Ammon's horn (tissue), 1 donor: ENCODE results near the gene CAPRIN2.

Experiments
- DNase-seq: peaks from one replicate; pipeline ENCODE4 v3.0.0-alpha.2; 2016; ENCODE audit warnings: low spot score

The CAPRIN2 gene, protein sequence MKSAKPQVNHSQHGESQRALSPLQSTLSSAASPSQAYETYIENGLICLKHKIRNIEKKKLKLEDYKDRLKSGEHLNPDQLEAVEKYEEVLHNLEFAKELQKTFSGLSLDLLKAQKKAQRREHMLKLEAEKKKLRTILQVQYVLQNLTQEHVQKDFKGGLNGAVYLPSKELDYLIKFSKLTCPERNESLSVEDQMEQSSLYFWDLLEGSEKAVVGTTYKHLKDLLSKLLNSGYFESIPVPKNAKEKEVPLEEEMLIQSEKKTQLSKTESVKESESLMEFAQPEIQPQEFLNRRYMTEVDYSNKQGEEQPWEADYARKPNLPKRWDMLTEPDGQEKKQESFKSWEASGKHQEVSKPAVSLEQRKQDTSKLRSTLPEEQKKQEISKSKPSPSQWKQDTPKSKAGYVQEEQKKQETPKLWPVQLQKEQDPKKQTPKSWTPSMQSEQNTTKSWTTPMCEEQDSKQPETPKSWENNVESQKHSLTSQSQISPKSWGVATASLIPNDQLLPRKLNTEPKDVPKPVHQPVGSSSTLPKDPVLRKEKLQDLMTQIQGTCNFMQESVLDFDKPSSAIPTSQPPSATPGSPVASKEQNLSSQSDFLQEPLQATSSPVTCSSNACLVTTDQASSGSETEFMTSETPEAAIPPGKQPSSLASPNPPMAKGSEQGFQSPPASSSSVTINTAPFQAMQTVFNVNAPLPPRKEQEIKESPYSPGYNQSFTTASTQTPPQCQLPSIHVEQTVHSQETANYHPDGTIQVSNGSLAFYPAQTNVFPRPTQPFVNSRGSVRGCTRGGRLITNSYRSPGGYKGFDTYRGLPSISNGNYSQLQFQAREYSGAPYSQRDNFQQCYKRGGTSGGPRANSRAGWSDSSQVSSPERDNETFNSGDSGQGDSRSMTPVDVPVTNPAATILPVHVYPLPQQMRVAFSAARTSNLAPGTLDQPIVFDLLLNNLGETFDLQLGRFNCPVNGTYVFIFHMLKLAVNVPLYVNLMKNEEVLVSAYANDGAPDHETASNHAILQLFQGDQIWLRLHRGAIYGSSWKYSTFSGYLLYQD

DNA sequence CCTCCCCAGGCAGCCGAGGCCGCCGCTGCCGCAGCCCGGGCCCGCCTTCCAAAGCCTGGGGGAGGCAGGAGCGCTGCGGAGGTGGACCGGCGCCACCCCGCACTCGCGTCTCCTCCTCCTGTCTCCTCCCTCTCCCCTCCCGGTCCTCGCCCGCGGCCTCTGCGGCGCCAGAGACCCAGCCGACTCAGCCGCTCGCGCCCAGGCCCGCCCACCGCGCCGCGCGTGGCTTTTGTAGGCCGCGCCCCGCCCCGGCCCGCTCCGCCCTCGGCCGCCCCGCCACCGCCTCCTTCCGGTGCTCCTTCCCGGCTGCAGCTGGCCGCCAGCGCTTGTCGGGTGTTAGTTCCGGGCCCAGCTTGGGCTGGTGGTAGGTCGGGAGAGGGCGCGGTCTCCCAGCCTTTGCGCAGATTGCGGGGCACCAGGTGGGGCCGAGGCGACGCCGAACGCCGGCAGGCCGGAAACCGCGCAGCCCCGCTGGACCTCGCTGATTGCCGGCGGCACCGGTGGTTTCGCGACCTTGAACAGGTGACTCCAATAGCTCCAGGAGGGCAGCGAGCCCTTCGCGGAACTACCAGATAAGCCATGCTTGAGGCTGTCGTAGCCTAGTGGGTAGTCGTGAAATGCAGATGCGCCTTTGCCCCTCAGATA is at the start of gene CAPRIN2:
CAPRIN2 (minus strand) TSS at position 202 of the 645 bp plus-strand sequence. CDS start 1,431 bp downstream, outside the sequence.
- DNase-seq = peak; percentile 96

DNA sequence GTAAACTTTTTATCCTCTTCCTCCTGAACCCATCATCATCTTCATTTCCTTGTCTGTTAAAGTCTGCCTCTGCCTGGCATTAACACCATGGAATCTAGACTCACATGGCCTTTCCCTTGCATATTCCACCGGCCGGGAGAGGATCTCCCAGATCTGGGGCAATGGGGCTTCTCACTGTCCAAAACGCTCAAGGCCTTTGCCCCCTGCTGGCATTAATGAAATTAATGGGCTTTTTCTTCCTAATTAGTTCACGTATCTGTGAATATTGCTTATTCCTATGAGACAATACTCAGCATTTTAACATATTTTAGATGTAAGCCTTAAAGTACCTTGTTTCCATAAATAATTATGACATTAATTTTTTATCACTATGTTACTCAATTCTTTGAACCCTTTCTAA is 42.9 kb upstream of the CAPRIN2 start:
- no peak for DNase-seq

DNA sequence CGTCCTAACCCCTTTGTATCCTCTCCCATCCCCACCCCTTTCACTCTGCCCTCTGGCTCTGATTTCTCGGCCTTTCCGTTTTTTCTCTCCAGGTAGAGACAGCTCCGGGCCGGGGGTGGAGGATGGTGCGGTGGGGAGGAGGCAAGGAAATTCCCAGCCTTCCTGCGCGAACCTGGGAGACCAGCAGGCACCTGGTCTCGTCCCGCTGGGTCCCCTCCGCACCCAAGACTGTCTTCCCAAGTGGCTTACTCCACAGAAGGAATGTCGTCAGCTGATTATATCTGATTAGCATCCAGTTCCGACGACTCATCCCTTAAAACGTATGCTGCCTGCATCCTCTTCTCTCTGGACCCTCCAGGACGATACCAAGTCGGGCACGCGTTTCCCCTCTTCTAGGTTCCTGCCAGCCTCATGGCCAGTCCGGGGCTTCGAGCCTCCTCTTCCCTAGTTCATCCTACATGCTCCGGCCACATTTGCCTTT is 42.2 kb upstream of the CAPRIN2 start:
- DNase-seq = no peak

DNA sequence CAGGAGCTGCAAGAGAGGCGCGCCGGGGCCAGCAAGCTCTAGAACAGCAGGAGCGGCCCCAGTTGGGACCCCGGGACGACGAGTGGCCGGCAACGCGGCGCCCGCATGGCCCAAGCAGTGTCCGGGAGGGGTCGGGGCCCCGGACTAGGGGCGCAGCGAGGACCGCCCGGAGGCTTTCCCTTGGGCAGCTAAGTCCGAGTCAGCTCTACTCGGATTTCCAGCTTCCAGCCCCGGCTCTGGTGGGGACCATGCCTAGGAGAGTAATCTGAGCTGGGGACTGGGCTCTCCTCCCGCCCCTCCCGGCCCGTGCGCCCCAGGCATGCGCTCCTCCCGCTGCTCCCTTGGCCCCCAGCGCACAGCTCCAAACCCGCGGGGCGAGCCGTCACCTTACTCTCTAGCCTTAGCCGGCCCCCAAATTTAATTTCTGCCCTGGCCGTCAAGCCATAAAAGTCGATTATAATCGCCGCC is 41.6 kb upstream of the CAPRIN2 start:
- no peak for DNase-seq

DNA sequence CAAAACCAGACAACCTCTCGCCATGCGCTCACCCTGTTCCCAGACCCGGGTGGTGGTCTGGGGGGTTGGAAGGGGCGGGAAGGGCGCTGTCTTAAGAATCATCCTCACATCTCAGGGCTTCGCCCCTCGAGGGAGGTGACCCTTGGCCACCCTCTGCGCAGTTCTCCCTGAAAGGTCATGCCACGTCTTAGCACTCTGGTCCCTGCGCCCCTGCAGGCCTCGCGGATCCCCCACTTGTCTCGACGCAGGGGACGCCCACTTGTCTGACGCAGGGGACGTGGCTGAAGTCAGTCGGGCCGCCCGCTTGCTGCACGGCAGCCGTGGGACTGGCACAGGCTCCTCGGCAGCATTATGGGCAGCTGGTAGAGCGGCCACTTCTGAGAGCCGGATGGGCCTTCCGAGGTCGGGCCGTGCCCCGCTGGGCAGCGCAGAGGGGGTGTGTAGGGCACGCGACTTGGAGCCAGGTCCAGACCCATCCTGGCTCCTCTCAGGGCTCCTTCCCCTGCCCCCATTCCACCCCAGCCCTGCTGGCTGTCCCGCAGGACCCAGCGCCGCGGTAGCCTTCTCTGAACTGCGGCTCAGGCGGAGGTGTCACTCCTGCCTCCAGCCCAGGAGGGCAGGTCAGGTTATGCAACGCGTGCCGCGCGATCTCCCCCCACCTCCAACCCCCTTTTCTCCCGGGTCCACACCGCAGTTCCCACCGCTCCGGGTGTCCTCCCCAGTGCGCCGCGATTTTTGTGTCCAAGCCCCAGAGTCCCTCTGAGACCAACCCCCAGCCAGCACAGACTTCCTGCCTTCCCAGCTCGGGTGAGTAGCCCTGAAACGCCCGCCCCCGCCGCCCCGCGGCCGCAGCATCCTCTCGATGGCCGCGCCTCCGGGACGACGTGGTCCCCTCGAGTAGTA is 40.9 kb upstream of the CAPRIN2 start:
- DNase-seq = no peak

DNA sequence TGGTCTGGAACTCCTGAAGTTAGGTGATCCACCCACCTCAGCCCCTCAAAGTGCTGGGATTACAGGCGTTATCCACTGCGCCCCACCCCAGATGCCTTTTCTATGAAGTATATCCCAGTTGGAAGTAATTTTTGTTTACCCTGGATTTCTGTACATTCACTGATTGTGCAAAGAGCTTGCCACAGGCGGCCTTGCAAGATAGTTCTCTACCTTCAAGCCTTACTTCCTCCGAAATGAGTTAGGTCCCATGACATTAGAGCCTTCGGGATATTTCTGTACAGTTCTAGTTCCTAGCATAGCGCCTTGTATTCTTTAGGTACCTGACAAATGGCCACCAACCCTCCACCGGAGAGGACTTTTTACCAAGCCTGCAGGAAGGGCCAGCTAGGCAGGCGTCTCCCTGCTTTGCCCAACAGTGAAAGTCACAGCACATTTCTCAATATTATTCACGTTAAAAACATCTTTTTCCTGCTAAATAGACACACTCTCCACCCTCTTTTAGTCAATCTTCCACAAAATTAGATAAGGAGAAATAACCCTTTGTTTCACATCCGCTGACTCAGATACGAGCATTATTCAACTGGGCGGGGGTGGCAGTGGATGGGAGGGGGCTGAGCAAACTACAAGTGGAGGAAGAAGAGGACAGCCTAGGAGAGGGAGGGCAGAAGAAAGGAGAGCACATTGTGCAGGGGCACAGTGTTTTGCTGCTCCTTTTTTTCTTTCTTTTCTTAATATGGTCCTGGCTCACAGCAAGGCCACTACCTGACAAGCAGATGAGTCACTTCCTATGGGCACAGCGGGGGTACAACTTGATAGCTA is 40.0 kb upstream of the CAPRIN2 start:
- DNase-seq = no peak

DNA sequence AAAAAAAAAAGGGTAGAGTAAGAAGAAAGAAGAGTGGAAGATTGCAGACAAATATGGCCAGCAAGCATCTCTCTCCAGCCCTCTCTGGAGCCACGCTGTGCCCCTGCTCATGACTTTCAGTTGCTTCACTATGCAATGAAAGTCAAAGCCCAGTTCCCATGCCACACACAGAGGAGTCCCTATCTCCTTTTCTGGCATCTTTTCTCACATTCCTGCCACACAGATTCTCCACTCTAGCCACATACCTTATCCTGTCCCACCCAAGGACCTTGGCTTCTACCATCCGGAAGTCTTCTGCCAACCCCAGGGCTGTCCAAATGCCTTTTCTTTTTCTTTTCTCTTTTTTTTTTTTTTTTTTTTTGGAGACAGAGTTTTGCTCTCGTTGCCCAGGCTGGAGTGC is 39.3 kb upstream of the CAPRIN2 start:
- no peak for DNase-seq

DNA sequence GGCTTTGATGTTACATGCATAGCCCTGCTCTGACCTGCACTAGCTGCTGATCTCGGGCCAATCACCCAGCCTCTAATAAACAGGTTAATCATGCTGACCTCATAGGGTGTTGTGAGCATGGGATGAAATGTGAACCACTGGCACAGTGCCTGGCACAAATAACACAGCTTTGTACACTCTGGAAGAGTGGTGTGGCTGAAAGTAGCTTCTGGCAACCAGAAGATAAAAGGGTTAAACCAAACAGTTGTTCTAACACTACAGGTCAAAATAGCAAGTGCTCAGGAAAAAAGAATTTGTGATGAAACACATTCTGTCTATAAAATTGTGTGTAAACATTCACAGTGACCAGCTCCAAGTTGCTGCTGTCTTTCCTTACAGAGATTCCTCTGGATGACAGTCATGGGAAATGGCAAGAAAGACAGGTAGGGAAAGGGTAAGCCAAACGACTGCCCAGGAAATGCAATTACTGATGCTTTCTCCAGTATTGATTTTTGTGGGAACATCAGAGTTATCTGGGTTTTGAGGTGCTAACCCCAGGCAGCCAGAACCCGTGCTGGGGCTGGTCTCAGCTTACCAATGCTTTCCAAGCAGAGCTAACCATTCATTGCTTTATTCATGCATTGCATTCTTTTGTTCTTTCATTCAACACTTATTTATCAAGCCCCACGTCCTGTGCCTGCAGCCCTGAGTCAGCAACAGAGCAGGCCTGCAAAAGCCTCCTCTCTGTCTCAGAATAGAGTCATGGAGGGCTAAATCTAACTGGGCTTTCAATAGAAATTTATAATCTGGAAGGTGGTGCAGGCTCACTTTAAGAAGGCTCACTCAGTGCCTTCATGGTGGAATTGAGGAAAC is 38.1 kb upstream of the CAPRIN2 start:
- no peak for DNase-seq

DNA sequence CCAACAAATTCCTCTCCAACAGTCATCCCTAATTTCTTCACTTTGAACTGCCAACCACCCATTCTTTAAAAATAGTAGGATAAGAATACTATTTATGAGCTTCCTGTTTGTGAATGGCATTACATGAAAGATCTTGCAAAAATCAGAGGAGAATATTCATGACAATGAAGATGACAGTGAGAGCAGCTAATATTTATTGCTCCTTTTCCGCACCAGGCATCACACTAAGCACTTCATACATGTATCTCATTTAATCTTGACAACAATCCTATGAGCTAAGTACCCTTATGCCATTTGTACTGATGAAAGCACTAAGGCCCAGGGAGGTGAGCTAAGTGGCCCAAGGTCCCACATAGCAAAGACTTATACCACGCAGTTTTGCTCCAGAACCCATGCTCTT is 37.3 kb upstream of the CAPRIN2 start:
- no peak for DNase-seq

DNA sequence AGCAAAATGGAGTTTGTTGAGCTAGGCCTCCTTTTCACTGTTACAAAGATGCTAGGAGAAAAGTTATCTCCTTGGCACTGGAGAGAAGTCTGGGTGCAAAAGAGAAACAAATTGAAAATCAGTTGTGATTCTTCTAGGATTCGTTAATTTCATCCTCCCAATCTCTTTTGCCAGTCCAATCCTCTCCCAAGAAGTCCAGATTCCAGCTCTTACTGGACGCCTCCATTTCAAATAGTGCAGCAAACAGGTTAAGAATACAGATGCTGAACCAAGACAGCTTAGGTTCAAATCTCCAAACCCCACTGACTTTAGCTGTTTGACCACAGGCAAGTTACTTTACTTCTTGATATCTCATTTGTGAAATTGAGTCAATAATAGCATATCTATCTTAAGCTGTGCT is 34.0 kb upstream of the CAPRIN2 start:
- no peak for DNase-seq

DNA sequence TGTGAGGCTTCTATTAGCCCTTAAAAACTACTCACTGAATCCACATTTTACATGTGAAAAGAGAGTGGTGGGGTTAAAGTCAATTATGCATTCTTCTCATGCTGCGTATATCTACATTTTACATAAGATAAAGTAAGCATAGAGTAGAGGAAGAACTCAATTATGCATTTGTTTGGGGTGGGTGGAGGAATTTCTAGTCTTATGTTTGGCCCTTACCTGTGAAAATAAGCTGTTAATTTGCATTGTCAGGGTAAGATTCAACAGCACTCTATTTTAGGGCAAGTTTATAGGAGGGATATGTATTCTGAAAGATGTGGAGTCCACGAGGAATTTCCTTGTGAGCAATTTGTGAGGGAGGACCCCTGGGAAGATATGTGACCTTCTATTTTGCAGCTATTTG is 30.9 kb upstream of the CAPRIN2 start:
- DNase-seq = no peak

DNA sequence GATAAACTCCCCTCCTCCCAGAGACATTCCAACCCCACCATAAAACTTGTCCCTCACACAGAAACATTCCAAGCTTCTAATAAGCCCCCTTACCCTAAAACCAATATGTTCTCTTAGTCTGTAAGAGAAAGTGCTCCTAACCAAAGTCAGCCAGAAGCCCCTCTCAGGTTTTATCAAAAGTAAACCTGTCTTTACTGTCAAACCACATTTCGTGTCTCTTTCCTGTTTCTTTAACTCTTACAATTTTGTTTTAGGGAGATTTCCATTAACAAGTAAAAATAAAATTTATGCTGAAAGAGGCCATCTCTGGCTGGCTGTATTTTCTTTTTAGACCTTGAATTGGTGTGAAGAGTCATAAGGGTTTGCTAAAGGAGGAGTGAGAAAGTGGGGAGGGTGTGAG is 29.8 kb upstream of the CAPRIN2 start:
- no peak for DNase-seq

DNA sequence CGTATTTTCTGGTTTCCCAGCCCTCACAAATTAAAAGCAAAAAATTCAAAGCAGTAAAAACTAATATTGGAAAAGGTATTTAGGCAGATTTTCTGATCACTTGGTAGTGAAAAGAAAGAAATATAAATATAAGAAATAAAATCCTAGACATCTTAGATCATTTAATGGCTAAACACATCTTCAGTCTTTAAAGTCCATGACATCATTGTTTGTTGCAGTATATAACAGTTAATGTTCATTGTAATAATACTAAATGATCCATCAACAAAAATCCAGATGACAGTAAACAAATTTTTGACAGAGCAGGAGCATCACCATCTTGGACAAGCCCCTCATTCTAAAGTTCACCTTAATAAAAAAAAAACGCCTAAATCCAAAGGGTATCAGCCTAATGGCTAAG is 29.2 kb upstream of the CAPRIN2 start:
- DNase-seq = no peak

DNA sequence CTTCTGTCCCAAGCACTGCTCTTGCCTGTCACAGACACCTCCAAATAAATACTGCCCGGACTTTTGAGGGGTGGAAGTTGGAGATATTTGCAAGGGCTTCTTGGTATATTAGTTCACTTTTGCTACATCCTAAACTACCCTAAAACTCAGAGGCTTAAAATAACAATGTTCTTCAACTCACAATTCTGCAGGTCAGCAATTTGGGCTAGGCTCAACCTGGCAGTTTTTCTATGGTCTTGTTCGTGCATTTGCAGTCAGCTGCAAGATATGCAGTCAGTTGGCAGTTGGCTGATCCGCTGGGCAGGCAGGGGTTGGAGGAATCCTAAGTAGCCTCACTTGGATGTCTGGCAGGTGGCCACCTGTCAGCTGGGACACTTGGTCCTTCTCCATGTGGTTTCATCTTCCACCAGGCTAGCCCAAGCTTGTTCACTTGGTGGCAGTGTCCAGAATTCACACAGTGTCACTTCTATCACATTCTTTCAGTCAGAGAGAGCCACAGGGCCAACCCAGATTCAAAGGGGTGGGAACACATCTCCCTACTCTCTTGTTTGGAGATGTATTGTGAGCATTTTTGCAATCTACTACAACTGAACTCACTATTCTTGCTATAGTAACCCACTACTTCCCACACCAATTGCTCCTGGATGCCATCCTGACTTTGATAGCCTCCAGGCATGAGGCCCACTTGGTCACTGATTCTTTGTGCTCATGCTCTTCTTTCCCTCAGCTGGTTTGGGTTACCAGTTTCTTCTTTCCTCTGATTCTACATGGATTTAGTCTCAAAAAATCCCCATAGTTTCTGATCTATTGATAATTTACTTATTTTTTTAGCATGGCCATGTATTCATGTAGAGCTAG is 27.8 kb upstream of the CAPRIN2 start:
- DNase-seq = no peak

DNA sequence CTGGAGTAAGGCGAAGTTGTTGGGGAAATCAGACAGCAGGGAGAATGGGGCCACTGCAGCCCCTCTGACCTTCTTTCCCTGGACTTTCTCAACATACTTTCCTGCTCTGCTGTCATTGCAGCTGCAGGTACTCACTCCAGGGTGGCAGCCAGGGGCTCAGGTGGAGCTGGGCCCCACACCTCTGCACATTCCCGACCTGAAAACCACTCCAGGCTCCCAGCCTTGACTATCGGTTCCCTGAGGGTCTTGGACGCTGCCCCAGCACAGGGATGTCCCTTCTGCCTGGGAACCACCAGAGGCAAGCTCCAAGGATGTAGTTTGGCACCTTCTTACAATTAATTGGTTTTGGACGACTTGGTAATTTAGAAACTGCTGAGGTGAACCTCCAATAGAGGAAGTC is 24.8 kb upstream of the CAPRIN2 start:
- DNase-seq = no peak

DNA sequence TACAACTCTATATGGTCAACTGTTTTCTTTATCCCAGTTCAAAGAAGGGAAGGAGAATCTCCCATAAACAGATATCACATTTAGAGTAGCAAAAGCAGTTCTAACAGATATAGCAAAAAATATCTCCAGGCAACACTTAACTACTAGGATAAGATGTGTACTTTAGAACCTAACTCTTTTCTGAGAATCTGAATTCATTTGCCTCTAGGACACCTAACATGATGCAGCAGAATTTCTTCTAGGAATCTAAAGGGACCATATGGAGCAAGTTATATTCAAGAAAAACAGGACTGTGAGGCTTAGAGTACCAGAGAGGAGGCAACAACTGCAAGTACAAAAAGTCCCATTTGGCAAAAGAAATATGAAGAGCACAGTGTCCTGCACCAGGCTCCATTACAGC is 24.4 kb upstream of the CAPRIN2 start:
- no peak for DNase-seq

DNA sequence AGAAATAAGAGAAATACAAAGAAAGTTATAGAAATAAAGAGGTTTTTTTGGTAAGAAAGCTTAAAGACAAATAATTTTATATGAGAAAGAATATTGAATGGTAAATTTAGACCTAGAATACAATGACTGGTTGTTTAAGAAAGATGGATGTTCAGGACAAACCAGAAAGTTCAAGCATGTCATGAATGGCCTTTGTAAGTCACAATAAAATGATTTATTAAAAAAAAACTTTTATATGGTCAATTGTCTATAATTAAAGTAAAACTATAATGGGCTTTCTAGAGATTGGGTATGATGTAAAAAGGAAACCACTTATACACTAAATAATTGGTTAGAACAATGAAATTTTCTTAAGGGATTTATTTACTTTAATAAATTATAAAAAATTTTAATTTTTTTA is 19.8 kb upstream of the CAPRIN2 start:
- no peak for DNase-seq

DNA sequence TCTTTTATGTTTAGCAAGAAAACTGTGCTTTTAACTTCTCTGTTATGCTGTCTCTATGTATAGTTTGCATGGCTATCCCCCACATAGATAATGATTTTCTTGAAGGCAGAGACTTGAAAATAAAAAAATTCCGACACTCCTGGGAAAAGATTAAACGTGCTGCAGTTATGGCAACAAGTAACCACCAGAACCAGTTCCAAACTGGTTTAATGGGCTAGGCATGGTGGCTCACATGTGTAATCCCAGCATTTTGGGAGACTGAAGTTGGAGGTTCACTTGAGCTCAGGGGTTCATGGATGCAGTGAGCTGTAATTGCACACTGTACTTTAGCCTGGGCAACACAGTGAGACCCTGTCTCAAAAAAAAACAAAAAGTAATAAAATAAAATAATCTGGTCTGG is 15.1 kb upstream of the CAPRIN2 start:
- no peak for DNase-seq
